Limb (tissue), 2 donors: ENCODE results near the gene MRPL12.
"Not testable (repeated sequence)": the region's sequence is repeated elsewhere in the genome, so short reads cannot be mapped to it uniquely, and the experiment has no call there.

Source experiments
- DNase-seq, 2 donors: peaks; one replicate each; pipeline ENCODE4 v3.0.0-alpha.2; 2016; ENCODE audit errors: extremely low spot score in 2 of 2

The MRPL12 gene

DNA sequence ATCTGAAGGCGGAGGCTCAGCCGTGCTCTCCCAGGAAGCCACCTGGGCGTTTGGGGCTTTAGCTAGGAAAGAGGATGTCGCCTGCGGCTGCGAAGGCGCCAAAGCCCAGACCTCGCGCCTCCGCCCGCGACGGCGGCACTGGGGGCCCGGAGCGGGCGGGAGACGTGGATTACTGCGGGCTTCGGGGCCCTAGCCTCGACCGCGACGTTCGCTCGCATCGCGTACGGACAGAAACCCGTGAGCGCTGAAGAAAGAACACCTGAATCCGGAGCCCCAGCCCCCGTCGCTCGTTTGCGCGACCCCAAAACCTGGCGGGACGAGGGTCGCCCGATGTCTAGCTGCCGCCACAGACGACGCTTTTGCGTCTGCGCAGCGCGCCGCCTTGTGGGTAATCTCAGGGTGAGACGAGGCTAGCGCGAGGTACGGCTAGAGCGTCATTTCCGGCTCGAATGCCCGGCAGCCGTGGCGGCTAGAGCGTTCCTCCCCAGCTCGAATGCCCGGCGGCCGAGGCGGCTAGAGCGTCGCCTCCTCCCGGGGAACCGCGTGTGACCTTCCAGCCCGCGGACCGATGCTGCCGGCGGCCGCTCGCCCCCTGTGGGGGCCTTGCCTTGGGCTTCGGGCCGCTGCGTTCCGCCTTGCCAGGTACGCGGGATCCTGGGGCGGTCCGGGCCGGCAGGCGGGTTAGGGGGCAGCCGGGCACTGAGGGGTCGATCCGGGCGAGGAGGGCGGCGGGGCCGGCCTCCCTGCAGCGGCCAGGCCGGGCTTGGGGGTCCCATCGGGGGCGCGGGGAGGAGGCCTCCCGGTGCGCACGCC lies at the start of gene MRPL12:
Gene MRPL12, plus strand, starts transcription at position 434 of the 813 bp plus-strand sequence. Its CDS starts 135 bp downstream, at position 569.
- peak; percentile 94 to 96 for DNase-seq

DNA sequence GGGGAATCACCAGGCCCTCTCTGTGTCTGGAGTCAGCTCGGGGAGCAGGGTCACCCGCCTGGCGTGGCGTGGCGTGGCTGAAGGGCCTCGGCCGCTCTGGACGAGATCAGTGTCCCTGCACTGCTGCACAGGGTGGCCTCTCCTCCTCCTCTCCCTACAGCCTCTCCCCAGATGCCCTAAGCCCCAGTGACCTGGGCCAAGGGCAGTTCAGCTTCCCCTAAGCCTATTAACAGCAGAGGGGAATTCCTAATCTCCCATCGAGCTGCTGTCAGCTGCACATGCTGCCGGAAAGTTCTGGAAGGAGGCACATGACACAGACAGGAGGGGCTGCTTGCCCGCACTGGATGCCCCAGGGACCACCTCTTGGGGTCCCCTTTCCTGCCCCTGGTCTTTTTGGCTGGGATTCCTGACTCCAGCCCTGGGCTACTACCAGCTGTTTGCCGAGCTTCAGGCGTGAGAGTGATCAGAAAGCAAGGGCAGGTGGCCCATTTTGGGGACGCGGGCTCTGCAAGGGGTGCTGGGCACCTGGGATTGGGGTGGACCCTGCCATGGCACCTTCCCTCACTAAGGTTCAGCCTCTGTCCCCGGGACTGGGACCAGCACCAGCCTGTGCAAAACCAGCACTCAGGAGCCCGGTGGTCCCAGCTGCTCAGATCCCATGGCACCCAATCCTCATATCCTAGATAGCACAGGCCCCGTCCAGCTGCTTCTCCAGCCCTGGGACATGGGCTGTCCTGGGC lies 47.6 kb upstream of the MRPL12 start:
- DNase-seq: no peak

DNA sequence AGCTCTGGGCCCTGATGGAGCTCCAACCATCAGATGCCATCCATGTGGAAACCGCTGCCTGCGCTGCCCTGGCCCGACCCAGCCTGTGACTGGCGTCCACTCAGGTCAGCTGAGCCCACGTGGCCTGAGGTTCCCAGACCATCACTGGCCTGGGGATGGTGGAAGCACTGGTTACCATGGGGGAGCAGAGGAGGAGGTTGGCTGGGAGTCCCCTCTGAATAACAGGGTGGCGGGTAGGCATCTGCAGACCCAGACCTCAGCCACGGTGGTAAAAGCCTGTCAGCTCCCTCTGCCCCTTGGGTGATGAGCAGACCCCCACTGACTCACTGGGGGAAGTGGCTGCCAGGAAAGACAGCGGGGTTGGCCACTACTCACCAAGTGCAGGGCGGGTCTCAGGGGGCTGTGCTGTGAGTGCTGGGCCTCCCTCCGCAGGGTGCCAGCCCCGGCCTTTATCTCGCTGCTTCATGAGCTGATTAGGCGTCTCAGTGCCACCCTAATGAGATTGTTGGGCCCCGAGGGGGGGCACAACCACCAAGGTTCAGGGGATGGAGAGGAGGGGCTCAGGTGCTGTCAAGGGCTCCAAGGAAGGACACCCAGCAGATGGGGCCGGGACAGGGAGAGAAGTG lies 46.9 kb upstream of the MRPL12 start, which contains the start of gene PDE6G:
Gene PDE6G, minus strand, starts transcription at position 425 of the 626 bp plus-strand sequence. CDS start 3,237 bp downstream, outside the sequence.
- no peak for DNase-seq

DNA sequence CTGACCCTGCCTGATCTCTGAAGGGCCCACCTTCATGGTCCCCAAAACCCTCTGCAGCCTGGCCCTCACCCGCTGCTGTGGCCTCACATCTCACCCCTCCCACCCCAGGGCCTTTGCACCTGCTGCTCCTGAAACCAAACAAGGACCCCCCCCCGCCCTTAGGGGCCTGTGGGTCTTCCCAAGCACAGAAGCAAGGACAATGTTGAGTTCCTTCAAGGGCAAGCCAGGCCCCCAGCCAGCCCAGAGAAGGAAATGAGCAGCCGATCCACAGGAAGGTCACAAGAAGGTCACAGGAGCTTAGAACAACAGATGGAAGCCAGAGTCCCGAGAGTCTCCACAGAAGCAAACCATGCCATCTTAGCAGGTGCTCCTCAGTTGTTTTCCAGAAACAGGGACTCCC lies 46.3 kb upstream of the MRPL12 start:
- peak in 1 of 2 donors; percentile 2 for DNase-seq

DNA sequence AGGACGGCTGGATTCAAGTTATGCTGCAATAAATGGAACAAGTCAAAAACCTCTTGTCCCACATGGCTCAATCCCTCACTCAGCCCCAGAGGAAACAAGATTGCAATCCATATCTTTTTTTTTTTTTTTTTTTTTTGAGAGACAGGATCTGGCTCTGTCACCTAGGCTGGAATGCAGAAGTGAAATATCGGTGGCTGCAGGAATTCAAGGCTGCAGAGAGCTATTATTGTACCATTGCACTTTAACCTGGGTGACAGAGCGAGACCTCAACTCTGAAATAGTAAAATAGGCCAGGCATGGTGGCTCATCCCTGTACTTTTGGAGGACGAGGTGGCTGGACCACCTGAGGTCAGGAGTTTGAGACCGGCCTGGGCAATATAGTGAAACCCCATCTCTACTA lies 44.1 kb upstream of the MRPL12 start:
- no peak for DNase-seq

DNA sequence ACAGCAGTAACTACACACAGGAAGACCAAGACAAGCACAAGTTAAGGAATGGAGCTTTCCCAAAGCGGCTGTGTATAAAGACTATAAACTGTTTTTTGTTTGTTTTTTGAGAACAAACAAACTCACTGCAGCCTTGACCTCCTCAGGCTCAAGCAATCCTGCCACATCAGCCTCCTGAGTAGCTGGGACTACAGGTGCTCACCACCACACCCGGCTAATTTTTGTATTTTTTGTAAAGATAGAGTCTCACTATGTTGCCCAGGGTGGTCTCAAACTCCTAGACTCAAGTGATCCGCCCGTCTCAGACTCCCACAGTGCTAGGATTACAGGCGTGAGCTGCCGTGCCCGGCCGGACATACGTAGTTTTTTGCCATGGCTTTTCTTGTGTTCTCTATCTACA lies 42.7 kb upstream of the MRPL12 start:
- no peak for DNase-seq

DNA sequence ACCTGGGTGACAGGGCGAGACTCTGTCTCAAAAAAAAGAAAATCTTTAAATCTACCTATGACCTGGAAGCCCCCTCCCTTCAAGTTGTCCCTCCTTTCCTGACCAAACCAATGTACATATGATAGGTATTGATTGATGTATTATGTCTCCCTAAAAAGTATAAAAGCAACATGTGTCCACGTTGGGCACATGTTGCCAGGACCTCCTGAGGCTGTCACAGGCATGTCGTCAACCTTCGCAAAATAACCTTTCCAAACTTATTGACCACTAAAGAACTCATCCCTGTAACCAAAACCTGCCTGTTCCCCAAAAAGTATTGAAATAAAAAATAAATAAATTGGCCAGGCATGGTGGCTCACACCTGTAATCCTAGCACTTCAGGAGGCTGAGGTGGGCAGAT lies 41.2 kb upstream of the MRPL12 start:
- no peak for DNase-seq

DNA sequence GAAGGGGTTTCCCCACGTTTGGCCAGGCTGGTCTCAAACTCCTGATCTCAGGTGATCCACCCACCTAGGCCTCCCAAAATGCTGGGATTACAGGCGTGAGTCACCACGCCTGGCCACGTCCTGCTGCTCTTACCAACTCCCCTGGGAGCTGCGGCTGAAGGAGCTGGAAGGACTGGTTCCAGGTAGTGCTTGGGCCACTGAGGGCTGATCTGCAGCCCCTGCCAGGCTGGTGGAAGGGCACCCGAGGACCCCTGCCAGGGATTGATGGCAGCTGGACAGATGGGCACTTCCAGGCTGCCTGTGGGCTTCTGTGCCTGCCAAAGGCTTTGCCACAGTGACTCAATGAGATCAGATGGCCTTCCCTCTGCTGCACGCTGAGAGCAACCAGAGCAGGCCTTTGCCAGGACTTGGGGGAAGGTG lies 39.1 kb upstream of the MRPL12 start:
- no peak for DNase-seq

DNA sequence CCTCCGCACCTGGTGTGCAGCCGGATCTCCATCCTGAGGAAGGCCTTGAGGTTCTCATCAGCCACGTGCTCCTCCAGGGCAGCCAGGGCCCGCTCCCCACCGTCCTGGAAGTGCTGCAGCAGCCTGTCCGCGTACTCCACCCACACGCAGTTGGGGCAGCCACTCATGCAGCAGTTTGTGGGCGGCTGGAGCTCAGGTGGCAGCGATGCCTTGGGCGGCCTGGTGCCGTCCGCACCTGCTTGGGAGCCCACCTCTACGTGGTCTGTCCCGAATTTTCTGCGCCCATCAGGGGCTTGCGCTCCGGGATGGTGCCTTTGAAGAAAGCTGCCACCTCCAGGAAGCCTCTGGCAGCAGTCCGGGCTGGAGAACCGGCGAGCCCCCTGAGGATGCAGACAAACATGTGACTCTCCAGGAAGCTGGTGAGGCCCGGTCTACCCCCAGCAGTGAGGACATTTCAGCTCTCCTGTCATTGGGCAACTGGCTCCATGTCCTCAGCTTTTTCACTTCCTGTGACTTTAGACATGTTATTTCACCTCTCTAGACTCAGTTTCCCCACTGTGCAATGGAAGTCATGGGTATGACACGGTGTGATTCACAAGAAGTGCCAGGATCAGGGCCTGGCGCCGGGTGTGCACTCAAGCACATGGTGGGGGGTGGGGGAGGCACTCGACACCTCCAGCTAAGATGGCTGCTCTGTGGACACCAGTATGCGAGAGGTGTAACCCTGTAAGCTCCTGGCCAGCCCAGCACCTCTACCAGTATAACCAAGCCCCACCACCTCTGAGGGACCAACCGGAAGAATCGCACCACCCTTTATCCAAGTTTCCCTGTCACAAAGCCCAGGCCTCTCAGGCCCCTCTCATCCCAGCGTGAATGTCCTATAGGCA lies 37.7 kb upstream of the MRPL12 start:
- no peak for DNase-seq

DNA sequence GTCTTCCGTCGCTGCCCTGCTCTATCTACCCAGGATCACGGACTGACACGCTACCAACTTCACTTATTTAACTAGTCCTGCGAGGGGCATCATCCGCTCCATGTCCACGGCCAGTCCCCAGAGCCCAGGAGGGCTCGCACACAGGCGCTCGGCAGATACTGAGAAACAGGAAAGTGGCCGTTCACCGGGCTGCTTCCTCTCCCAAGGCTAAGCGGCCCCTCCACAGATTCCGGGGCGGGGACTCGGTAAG lies 37.1 kb upstream of the MRPL12 start:
- DNase-seq: no peak

DNA sequence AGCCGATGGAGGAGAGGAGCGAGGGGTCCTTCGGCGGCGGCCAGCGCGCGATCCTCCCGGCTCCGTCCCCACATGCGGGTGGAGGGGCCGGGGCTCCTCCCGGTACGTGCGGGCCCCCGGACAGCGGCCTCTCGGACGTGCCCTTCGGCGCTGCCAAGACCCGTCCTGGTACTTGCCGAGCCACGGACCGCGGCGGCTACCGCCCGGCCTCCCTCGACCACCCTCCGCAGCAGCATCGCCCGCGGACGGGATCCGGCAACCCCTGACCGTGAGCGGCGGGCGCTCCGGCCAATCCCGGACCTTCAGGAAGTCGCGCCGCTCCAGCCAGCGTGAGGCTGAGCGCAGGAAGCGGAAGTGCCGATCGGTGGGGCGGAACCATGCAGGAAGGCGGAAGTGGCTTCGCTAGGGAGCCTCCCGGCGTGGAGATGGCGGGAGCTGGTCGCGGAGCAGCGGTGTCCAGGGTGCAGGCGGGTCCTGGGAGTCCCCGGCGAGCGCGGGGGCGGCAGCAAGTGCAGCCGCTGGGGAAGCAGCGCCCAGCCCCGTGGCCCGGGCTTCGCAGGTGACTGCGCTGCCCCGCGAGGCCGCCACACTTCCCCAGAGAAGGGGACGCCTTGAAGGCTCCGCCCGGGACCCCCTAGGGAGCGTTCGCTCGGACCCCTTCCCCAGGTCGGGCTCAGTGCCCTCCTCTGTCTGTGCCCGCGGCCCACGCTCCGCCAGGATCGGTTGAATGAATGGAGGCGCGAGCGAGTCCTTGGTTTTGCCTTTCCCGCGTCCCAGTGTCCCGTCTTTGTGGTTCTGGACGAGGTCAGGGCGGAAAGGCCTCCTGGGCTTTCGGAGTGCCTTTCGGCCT lies 36.6 kb upstream of the MRPL12 start, which contains the start of the genes CCDC137 and OXLD1:
Gene CCDC137, plus strand, starts transcription at position 396 of the 850 bp plus-strand sequence. Its CDS starts 30 bp downstream, at position 426.
Gene OXLD1, minus strand, starts transcription at position 264 of the 850 bp plus-strand sequence. Its CDS starts 28 bp downstream, at position 236.
- DNase-seq: peak; percentile 95 to 97

DNA sequence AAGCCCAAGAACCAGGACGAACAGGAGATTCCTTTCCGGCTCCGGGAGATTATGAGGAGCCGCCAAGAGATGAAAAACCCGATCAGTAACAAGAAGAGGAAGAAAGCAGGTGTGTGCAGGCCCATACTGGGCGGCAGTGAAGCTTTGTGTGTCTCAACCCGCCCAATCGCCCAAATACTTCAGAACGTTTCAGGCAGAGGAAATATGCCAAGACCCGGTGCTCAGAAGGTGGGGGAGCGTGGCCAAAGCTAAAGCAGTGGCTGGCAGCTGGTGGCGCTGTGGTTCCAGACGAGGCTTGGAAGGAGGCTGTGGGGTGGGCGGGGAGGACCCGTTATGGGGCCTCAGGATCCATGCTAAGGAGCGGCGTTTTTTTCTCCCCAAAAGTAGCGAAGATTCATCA lies 35.4 kb upstream of the MRPL12 start:
- no peak for DNase-seq

DNA sequence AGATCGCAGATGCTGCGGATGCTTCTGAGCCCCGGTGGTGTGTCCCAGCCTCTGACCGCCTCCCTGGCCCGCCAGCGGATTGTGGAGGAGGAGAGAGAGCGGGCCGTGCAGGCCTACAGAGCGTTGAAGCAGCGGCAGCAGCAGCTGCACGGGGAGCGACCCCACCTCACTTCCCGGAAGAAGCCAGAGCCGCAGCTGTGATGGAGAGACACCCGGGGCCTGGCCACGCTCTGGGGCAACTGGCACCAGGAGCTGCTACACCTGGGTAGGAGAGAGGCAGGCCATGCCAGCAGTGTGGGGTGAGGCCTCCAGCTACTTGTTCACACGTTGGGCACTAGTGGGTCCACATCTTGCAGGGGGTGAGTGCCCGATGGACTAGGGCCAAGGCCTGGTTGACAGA lies 30.7 kb upstream of the MRPL12 start:
- no peak for DNase-seq

DNA sequence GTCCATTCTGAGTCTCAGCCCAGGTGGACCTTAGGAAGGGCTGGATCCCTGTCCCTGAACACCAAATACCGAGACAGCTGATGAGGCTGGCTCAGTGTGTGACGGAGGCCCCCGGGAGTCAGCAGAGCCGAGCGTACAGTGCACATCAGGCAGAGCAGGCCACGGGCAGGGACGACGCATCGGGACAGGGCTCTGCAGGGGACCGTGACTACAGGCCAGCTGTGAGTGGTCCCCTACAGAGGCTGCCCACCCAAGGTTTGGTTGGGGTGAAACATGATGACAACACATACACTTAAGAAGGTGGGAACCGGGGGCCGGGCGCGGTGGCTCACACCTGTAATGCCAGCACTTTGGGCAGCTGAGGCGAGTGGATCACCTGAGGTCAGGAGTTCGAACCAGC lies 30.2 kb upstream of the MRPL12 start:
- DNase-seq: no peak

DNA sequence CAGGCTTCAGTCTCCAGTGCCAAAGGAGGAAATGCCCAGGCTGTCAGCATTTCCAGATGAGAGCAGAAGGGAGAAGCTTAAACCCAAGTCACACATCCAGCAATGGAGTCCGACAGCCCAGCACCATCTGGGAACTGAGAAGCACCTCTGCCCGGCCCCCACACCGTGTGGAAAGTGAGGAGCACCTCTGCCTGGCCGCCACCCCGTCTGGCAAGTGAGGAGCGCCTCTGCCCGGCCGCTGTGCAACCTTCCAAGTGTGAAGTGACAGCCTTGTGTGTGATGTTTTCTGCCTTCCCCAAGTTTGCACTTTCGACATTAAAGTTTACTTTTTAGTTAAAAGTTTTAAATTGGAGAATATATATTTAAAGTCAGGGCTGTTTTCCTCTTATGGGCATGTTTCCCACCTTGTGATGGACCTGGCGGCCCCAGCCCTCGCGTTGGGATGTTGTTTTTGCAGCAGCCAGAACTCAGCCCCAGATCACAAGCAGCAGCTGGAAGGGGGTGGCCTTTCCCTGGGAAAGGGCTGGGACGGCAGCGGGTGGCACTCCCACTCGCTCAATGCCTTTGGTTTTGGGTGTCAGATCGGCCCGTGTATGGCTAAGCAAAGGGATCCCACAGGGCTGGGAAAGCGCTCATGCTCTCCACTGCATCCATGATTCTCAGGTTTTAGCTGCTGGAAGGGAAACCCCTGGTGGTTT lies 29.5 kb upstream of the MRPL12 start:
- no peak for DNase-seq

DNA sequence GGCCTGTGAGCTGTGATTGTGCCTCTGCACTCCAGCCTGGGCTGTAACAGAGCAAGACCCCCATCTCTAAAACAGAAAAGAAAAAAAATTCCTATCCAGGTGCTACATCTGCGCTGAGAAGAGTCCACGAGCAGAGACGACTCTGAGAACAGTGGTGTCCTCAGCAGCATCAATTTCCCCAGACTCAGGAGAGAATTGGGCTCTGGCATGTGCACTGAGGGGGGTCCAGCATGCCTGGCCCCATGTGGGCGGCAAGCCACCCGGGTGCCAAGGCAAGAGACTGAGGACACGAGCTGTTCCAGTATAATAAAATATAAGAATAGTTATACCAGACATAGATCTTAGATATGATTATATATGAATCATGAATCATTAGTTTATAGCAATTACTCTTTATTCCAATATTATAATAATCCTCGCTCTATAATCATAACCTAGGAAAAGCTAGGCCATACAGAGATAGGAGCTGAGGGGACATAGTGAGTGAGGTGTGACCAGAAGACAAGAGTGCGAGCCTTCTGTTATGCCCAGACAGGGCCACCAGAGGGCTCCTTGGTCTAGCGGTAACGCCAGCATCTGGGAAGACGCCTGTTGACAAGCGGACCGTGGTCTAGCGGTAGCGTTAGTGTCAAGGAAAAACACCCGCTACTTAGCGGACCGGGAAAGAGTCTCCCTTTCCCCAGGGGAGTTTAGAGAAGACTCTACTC lies 27.5 kb upstream of the MRPL12 start:
- DNase-seq: not testable (repeated sequence)

DNA sequence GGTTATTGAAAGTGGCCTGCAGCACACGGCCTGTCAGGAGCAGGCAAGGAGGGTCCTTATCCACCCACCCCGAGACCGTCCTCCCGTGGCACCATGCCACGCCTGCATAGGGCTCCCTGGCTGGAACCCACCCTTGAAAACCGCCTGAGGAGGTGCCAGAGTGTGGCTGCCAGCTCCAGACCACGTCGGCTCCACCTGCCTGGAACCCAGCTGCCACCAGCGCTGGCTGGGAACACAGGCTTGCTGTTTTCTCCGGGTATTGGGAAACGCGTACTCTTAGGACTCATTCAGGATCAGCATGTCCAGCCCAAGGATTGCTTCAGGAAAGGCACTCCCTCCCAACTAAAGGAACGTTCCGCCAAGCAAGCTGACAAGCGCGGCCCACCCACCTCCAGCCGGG lies 26.3 kb upstream of the MRPL12 start:
- DNase-seq: no peak

DNA sequence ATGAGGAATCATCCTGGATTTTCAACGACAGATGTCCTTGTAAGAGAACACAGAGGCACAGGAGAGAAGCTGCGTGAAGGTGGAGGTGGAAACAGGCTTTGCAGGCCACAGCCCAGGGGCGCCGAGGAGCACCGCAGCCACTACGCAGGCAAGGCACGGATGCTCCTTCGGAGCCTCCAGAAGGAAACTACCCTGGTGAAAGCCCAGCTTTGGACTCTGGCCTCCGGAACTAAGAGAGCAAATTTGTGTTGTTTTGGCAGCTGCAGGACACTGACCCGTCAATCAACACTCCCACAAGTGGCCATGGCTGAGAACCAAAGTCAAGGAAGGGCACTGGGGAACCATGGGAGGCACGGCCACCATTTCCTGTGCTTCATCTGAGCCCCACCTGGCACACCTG lies 23.0 kb upstream of the MRPL12 start:
- DNase-seq: no peak

DNA sequence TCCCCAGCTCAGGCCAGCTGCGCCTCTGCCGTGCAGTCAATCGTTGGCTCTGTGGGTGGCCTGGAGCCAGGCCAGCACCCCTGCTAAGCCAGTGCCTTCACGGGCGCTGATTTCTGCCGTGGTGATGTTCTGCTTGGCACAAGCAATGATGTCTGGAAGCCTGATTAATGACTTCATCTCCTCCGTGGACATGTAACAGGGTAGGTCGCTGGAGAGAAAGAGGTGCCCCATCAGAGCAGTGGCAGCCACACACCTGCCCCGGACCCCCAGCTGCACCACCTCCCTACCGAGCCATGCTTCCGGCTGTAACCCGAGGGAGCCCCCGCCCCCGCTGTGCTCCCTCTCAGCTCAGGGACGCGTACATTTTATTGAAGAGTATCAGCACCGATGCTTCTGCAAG lies 21.5 kb upstream of the MRPL12 start:
- DNase-seq: no peak
